Panc1 (cell line): ENCODE data around the gene MYO1A. TPM values are rescaled to one million over a fixed set of nuclear protein-coding genes. Genes with fewer than 3 reads are reported as not detected.

ENCODE experiments used
- ATAC-seq: fragments of 200-7000 bp; cut with Tn5 transposase; 2 replicates; pipeline ENCODE4 v1.9.1; 2020; ENCODE audit warnings: mild to moderate bottlenecking, moderate library complexity
- BruUV-seq: library from RNA; stranded (reverse); fragments of 400-500 nt; replicated peaks from 2 replicates; lab custom pipeline; 2021; lab: Mats Ljungman, UMichigan
- CTCF ChIA-PET: fragments of 300-600 bp; sonication (Branson Sonifier 250); formaldehyde crosslinking; loops from one replicate; lab custom pipeline; 2022; ENCODE audit warnings: antibody characterized with exemption; lab: Charles Lee
- POLR2A ChIA-PET: fragments of 300-600 bp; sonication (Branson Sonifier 250); formaldehyde crosslinking; loops from one replicate; lab custom pipeline; 2022; ENCODE audit warnings: antibody characterized with exemption; lab: Charles Lee
- DNase-seq: peaks from one replicate; pipeline ENCODE4 v3.0.0-alpha.2; 2010; ENCODE audit warnings: low read depth, low spot score
- H3K27ac ChIP-seq: 2 replicates; pipeline ENCODE4 v1.5.1; 2011; ENCODE audit warnings: mild to moderate bottlenecking, low read length, inconsistent platforms
- H3K27me3 ChIP-seq: fragments of 200-500 bp; sonication (Bioruptor generic); 2 replicates; pipeline ENCODE4 v1.6.0; 2014; ENCODE audit warnings: low read length, inconsistent platforms; ENCODE audit not compliant: control insufficient read depth, insufficient read depth
- H3K36me3 ChIP-seq: fragments of 200-500 bp; sonication (Bioruptor generic); 2 replicates; pipeline ENCODE4 v1.5.1; 2014; ENCODE audit warnings: inconsistent platforms, mild to moderate bottlenecking, low read length, moderate library complexity; ENCODE audit not compliant: control insufficient read depth, insufficient read depth
- H3K4me1 ChIP-seq: 2 replicates; pipeline ENCODE4 v1.5.1; 2011; ENCODE audit warnings: inconsistent platforms, mild to moderate bottlenecking, low read length, moderate library complexity; ENCODE audit not compliant: control insufficient read depth, insufficient read depth
- H3K4me3 ChIP-seq, 2 experiments: 2 replicates each; pipeline ENCODE4 v1.5.1; 2011 to 2012; ENCODE audit warnings: low read depth in 2 of 2, low read length in 2 of 2, mild to moderate bottlenecking in 2 of 2, inconsistent platforms in 1 of 2, moderate library complexity in 1 of 2
- H3K9me3 ChIP-seq: fragments of 200-500 bp; sonication (Bioruptor generic); 2 replicates; pipeline ENCODE4 v1.5.1; 2014; ENCODE audit warnings: low read depth, mild to moderate bottlenecking, inconsistent platforms, low read length, moderate library complexity; ENCODE audit not compliant: control insufficient read depth, insufficient read depth
- CTCF ChIP-seq: fragments of 450-650 bp; IDR thresholded peaks from 2 replicates; pipeline ENCODE4 v1.5.1; 2017; ENCODE audit warnings: mild to moderate bottlenecking
- POLR2AphosphoS5 ChIP-seq: IDR thresholded peaks from 2 replicates; pipeline ENCODE4 v1.6.1; 2012; ENCODE audit warnings: mild to moderate bottlenecking, low read depth, low read length, moderate library complexity
- REST ChIP-seq, 2 experiments: IDR thresholded peaks; 2 replicates each; pipeline ENCODE4 v1.6.1; 2011 to 2012; ENCODE audit warnings: low read depth in 2 of 2, control low read depth in 1 of 2, low read length in 1 of 2, mild to moderate bottlenecking in 1 of 2, moderate library complexity in 1 of 2; ENCODE audit not compliant: insufficient read depth in 1 of 2
- SIN3A ChIP-seq: IDR thresholded peaks from 2 replicates; pipeline ENCODE4 v1.6.1; 2012; ENCODE audit warnings: low read depth, mild to moderate bottlenecking, low read length, moderate library complexity, borderline replicate concordance; ENCODE audit not compliant: insufficient read depth
- TCF7L2 ChIP-seq: IDR thresholded peaks from 2 replicates; pipeline ENCODE4 v1.6.1; 2011; ENCODE audit warnings: mild to moderate bottlenecking, low read depth, low read length, inconsistent platforms
- in situ Hi-C: cut with HindIII; loops from 2 replicates; pipeline ENCODE4 v1.10.0; 2016; ENCODE audit warnings: low sequenced_read_pairs, low pct_unique_long_range_greater_than_20kb
- intact Hi-C: fragments of 100-400 bp; cut with micrococcal nuclease; formaldehyde crosslinking; loops from one replicate; pipeline ENCODE4 v1.10.0; 2022; ENCODE audit not compliant: unreplicated experiment
- total RNA-seq: library from RNA; stranded (reverse); gene quantifications from one replicate; pipeline ENCODE4 v1.2.1, GENCODE V29; 2021; ENCODE audit not compliant: unreplicated experiment

Gene MYO1A
- total RNA-seq, 1 experiment from 2014 or later: not detected

- no TSS peak for BruUV-seq
- intact Hi-C loops (no loop called here), in situ Hi-C loops (no loop called here)
- ChIA-PET CTCF (interaction anchor here (0.5 to 1.8 kb wide), 3 partner anchors 22 to 441 kb away, joined by 3 to 7 read pairs (median 3); partner anchors contain the start of genes ATP5F1B and STAT6), POLR2A (interaction anchor here (0.6 kb wide), 1 partner anchor 8 kb away, joined by 3 read pairs; no protein-coding TSS in a partner anchor)
- DNase-seq: no peak
- H3K36me3 ChIP-seq: peaks cover 5% of the 10 kb centered on the region; the same call in 1 of the 2 replicates
- peak overlapping the region; percentile 90 for H3K27ac ChIP-seq
- TF ChIP-seq TCF7L2 (no peak), REST (IDR thresholded peaks at IDR 0.05; ENCODE audit: insufficient read depth in 1 of 2, low read depth in 2 of 2, low read length in 1 of 2) (no peak), CTCF (no peak), POLR2AphosphoS5 (no peak), SIN3A (0 out of 2 replicates have a peak, but pooled peaks have one; percentile 19)
- H3K27me3 ChIP-seq: no peaks in the 10 kb centered on the region
- H3K4me3 ChIP-seq: peak overlapping the region; percentile 88 to 91
- ATAC-seq: peak; percentile 74
- no peaks in the 10 kb centered on the region for H3K9me3 ChIP-seq
- H3K4me1 ChIP-seq: peaks cover 19% of the 10 kb centered on the region
These were observed 37.2 kb upstream of the MYO1A start for GRCh38 chr12:57087010-57087690.

- no peak for TF ChIP-seq SIN3A
- peak; percentile 77 for TF ChIP-seq CTCF
- POLR2A ChIA-PET: no interaction called here
- H3K36me3 ChIP-seq: peaks cover 5% of the 10 kb centered on the region; the same call in 1 of the 2 replicates
- DNase-seq (no peak), ATAC-seq (no peak)
- H3K4me3 ChIP-seq: peak overlapping the region; percentile 88 to 91
- peak overlapping the region; percentile 90 for H3K27ac ChIP-seq
- intact Hi-C loops (no loop called here), in situ Hi-C loops (no loop called here)
- peaks cover 19% of the 10 kb centered on the region for H3K4me1 ChIP-seq
- no peaks in the 10 kb centered on the region for H3K27me3 ChIP-seq
- CTCF ChIA-PET: interaction anchor here (0.7 kb wide), 1 partner anchor 441 kb away, joined by 3 read pairs; the partner anchor contains the start of gene ATP5F1B
- H3K9me3 ChIP-seq: no peaks in the 10 kb centered on the region
- BruUV-seq: no TSS peak
These were observed 36.6 kb upstream of the MYO1A start for GRCh38 chr12:57086493-57087009.
